Right lobe of liver (tissue), 6 donors: ENCODE data around the gene MYRF. TPM values are rescaled to one million over a fixed set of nuclear protein-coding genes. Genes with fewer than 3 reads are reported as not detected.
A peak's percentile ranks its signal among the peaks of the same experiment; 100 is the strongest.

Experiments used
- ATAC-seq, 4 donors: fragments of 200-7000 bp; cut with Tn5 transposase; one replicate each; pipeline ENCODE4 v1.9.1; 2020; ENCODE audit warnings: mild to moderate bottlenecking in 4 of 4, moderate library complexity in 4 of 4
- DNase-seq, 3 donors: peaks; one replicate each; pipeline ENCODE4 v3.0.0-alpha.2; 2020
- H3K27ac ChIP-seq, 3 donors: fragments of 200-600 bp; one replicate each; pipeline ENCODE4 v1.8.0; 2022
- H3K27me3 ChIP-seq, 2 donors: fragments of 200-600 bp; one replicate each; pipeline ENCODE4 v1.8.0; 2022
- H3K36me3 ChIP-seq, 4 donors: fragments of 200-600 bp; sonication (generic) in 1 of 4; one replicate each; pipeline versions ENCODE4 v1.5.1 to v1.8.0; 2017 to 2022; ENCODE audit warnings: control low read depth in 1 of 4
- H3K4me1 ChIP-seq, 4 donors: fragments of 200-600 bp; sonication (generic) in 1 of 4; one replicate each; pipeline versions ENCODE4 v1.5.1 to v1.8.0; 2017 to 2022; ENCODE audit warnings: control low read depth in 1 of 4
- H3K4me3 ChIP-seq, 3 donors: fragments of 200-600 bp; one replicate each; pipeline ENCODE4 v1.8.0; 2022
- H3K9me3 ChIP-seq, 4 donors: fragments of 200-600 bp; sonication (generic) in 1 of 4; one replicate each; pipeline versions ENCODE4 v1.5.1 to v1.8.0; 2017 to 2022; ENCODE audit warnings: control low read depth in 1 of 4
- POLR2A ChIP-seq: fragments of 450-650 bp; IDR thresholded peaks from one replicate; pipeline ENCODE4 v1.6.1; 2017; ENCODE audit warnings: antibody characterized with exemption, mild to moderate bottlenecking
- WGBS: methylation state at CpG from one replicate; pipeline ENCODE4 v1.1.6; 2018; ENCODE audit warnings: low coverage, low lambda C conversion rate; ENCODE audit not compliant: insufficient coverage; ENCODE audit errors: missing lambda C conversion rate; 5-methylcytosine and 5-hydroxymethylcytosine counted together
- intact Hi-C, 2 donors: fragments of 100-400 bp; cut with DNase I; formaldehyde crosslinking; loops; one replicate each; pipeline versions ENCODE4 v1.11.2 to v1.14.1; 2022
- total RNA-seq, 6 experiments: library from RNA; depleted of rRNA in 2 of 6; stranded (reverse); fragments of >200 nt in 2 of 6; fragmentation: NEBNext Ultra II Directional in 3 of 6; extraction: Animal tissue kit (Norgen Biotek cat#: 25700) in 3 of 6; gene quantifications; one replicate each; pipeline versions ENCODE4 v1.1.0 to v1.2.4, GENCODE V29; 2016 to 2023
- TF ChIP-seq, protein P1 (sequence below), 4 donors: fragments of 200-600 bp in 3 of 4; fragments of 450-650 bp in 1 of 4; IDR thresholded peaks; one replicate each; pipeline versions ENCODE4 v1.5.1 to v1.8.0; 2016 to 2022; ENCODE audit warnings: antibody characterized with exemption in 4 of 4, mild to moderate bottlenecking in 2 of 4
- donor health status: DM: no; HTN: yes; CAD: no.
- donor health status: DM: no; HTN: no; CAD: no.
- donor health status: DM: no; HTN: no; CAD: no.
- donor health status: DM: no; HTN: yes; CAD: no.
- donor health status: DM: no; HTN: yes; CAD: no.

The MYRF gene
- total RNA-seq, 6 experiments from 2014 or later: 7.6 to 16.4 (median 11.6) TPM

GRCh38 chr11:61827571-61828378, 75.3 kb downstream of the MYRF start, which contains the start of gene FADS2:
TSS of gene FADS2 (plus strand) at chr11:61828300. CDS start at chr11:61828391, 91 bp downstream.
- peaks cover 0 to 20% (median 9%) of the 10 kb centered on the region in 4 donors for H3K4me1 ChIP-seq
- H3K27me3 ChIP-seq: no peaks in the 10 kb centered on the region
- H3K27ac ChIP-seq: peak within 1 kb of the TSS; percentile 55 to 88 (median 64)
- TF ChIP-seq POLR2A: no peak
- TF ChIP-seq, protein P1, sequence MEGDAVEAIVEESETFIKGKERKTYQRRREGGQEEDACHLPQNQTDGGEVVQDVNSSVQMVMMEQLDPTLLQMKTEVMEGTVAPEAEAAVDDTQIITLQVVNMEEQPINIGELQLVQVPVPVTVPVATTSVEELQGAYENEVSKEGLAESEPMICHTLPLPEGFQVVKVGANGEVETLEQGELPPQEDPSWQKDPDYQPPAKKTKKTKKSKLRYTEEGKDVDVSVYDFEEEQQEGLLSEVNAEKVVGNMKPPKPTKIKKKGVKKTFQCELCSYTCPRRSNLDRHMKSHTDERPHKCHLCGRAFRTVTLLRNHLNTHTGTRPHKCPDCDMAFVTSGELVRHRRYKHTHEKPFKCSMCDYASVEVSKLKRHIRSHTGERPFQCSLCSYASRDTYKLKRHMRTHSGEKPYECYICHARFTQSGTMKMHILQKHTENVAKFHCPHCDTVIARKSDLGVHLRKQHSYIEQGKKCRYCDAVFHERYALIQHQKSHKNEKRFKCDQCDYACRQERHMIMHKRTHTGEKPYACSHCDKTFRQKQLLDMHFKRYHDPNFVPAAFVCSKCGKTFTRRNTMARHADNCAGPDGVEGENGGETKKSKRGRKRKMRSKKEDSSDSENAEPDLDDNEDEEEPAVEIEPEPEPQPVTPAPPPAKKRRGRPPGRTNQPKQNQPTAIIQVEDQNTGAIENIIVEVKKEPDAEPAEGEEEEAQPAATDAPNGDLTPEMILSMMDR (IDR thresholded peaks at IDR 0.05): no peak
- H3K36me3 ChIP-seq: no peaks in the 10 kb centered on the region
- H3K4me3 ChIP-seq: peak within 1 kb of the TSS; percentile 56 to 62 (median 57)
- WGBS: under 1% methylated on average over 28 of the region's 83 CpGs
- peak; percentile 78 to 86 (median 82) for ATAC-seq
- intact Hi-C loops: no loop called here
- H3K9me3 ChIP-seq: no peaks in the 10 kb centered on the region
- peak; percentile 86 to 96 (median 91) for DNase-seq

DNA sequence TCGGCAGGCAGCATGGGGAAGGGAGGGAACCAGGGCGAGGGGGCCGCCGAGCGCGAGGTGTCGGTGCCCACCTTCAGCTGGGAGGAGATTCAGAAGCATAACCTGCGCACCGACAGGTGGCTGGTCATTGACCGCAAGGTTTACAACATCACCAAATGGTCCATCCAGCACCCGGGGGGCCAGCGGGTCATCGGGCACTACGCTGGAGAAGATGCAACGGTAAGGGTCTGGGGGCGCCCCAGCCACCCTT, 75.9 kb downstream of the MYRF start:
- H3K4me1 ChIP-seq: peaks cover 0 to 20% (median 9%) of the 10 kb centered on the region in 4 donors
- intact Hi-C loops: no loop called here
- H3K36me3 ChIP-seq: no peaks in the 10 kb centered on the region
- 0% methylated on average over 3 of the region's 16 CpGs for WGBS
- ATAC-seq: no peak
- H3K27ac ChIP-seq: peak overlapping the region; percentile 55 to 64 (median 64)
- H3K27me3 ChIP-seq: no peaks in the 10 kb centered on the region
- peak overlapping the region; percentile 56 to 62 (median 57) for H3K4me3 ChIP-seq
- DNase-seq: no peak
- no peaks in the 10 kb centered on the region for H3K9me3 ChIP-seq
- no peak for TF ChIP-seq POLR2A
- TF ChIP-seq, protein P1 (IDR thresholded peaks at IDR 0.05): no peak

- peak; percentile 32 to 66 (median 62) for ATAC-seq
- no peaks in the 10 kb centered on the region for H3K9me3 ChIP-seq
Observed at GRCh38 chr11:61828629-61829407, 76.4 kb downstream of the MYRF start.

GRCh38 chr11:61829806-61830205, 77.4 kb downstream of the MYRF start:
- ATAC-seq (no peak), DNase-seq (no peak)
- TF ChIP-seq, protein P1 (IDR thresholded peaks at IDR 0.05): no peak
- TF ChIP-seq POLR2A: no peak
- Histone ChIP-seq H3K27me3 (no peaks in the 10 kb centered on the region), H3K4me3 (peak overlapping the region in 2 of 3 donors; percentile 56 to 57), H3K36me3 (no peaks in the 10 kb centered on the region), H3K9me3 (no peaks in the 10 kb centered on the region), H3K4me1 (peaks cover 0 to 20% (median 9%) of the 10 kb centered on the region in 4 donors), H3K27ac (peak overlapping the region in 1 of 3 donors; percentile 64)
- intact Hi-C loops: no loop called here
- 46% methylated on average over 2 of the region's 4 CpGs for WGBS

More at GRCh38 chr11:61828629-61829407, 76.4 kb downstream of the MYRF start:
- H3K4me3 ChIP-seq: peak overlapping the region; percentile 56 to 62 (median 57)
- H3K4me1 ChIP-seq: peaks cover 0 to 20% (median 9%) of the 10 kb centered on the region in 4 donors
- no peaks in the 10 kb centered on the region for H3K36me3 ChIP-seq
- WGBS: 0% methylated on average over 7 of the region's 55 CpGs
- TF ChIP-seq, protein P1 (IDR thresholded peaks at IDR 0.05): peak in 3 of 4 donors; percentile 23 to 41 (median 26)
- no peak for TF ChIP-seq POLR2A
- intact Hi-C loops: no loop called here
- no peaks in the 10 kb centered on the region for H3K27me3 ChIP-seq
- peak in 2 of 3 donors; percentile 44 to 70 for DNase-seq
- peak overlapping the region; percentile 55 to 64 (median 64) for H3K27ac ChIP-seq
